Measurements from ENCODE around the gene NECTIN1.

The NECTIN1 gene

DNA sequence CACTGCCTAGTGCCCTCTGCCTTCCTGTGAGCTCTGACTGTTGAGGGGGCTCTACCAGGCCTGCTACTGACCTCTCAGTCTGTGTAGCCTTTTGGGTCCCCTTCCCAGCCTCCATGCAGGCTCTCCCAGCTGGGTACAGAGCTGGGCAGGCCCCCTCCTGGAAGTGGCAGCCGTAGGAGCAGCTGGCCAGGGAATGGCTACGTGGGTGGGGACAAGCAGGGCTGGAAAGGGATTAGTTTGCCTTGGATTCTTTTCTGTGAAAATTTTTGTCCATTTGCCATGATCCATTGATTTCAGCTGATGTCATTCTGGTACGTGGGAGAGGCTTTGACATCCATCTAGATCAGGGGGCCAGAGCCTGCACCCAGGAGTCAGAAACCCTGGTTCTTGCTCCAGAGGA, 23.9 kb upstream of the NECTIN1 start:
- Histone ChIP-seq H3K9ac (ENCODE audit: low read length) (no peak overlapping the region), H3K27me3 (ENCODE audit: control insufficient read depth, insufficient read depth, low read length) (no peaks in the 10 kb centered on the region), H3K36me3 (ENCODE audit: control insufficient read depth, low read depth, low read length) (no peaks in the 10 kb centered on the region), H3K4me3 (ENCODE audit: low read length) (no peak overlapping the region), H3K4me1 (ENCODE audit: control insufficient read depth, low read depth, low read length) (no peaks in the 10 kb centered on the region), H3K9me3 (ENCODE audit: control insufficient read depth, low read depth, low read length) (no peaks in the 10 kb centered on the region), H3K27ac (ENCODE audit: low read length) (no peak overlapping the region)

- H3K4me3 ChIP-seq (ENCODE audit: low read length): no peak overlapping the region
- H3K9ac ChIP-seq (ENCODE audit: low read length): no peak overlapping the region
- no peak overlapping the region for H3K27ac ChIP-seq (ENCODE audit: low read length)
- no peaks in the 10 kb centered on the region for H3K4me1 ChIP-seq (ENCODE audit: control insufficient read depth, low read depth, low read length)
- no peaks in the 10 kb centered on the region for H3K9me3 ChIP-seq (ENCODE audit: control insufficient read depth, low read depth, low read length)
- H3K27me3 ChIP-seq (ENCODE audit: control insufficient read depth, insufficient read depth, low read length): no peaks in the 10 kb centered on the region
- no peaks in the 10 kb centered on the region for H3K36me3 ChIP-seq (ENCODE audit: control insufficient read depth, low read depth, low read length)
Observed at GRCh38 chr11:119752345-119752871, 23.4 kb upstream of the NECTIN1 start.

DNA sequence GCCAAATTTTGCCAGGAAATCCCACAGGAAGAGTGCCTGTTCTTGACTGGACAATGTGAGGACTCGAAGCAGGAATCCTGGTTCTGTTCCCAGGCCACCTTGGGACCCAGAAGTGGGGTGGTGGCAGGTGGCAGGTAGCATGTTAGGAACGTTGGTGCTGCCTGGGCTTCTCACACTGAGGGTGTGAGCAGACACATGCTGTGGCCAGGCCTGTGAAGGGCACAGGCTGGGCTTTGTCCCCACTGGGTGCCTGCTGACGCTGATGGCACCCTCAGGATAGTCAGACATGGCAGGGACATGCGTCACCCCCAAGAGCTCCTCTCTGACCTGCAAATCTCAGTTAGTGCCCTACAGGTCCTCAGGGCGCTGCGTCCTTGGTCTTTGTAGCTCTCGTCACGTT, 21.1 kb upstream of the NECTIN1 start:
- H3K4me1 ChIP-seq (ENCODE audit: control insufficient read depth, low read depth, low read length): no peaks in the 10 kb centered on the region
- H3K36me3 ChIP-seq (ENCODE audit: control insufficient read depth, low read depth, low read length): no peaks in the 10 kb centered on the region
- H3K4me3 ChIP-seq (ENCODE audit: low read length): no peak overlapping the region
- no peak overlapping the region for H3K27ac ChIP-seq (ENCODE audit: low read length)
- no peaks in the 10 kb centered on the region for H3K27me3 ChIP-seq (ENCODE audit: control insufficient read depth, insufficient read depth, low read length)
- H3K9ac ChIP-seq (ENCODE audit: low read length): no peak overlapping the region
- no peaks in the 10 kb centered on the region for H3K9me3 ChIP-seq (ENCODE audit: control insufficient read depth, low read depth, low read length)

GRCh38 chr11:119749006-119749565, 20.1 kb upstream of the NECTIN1 start:
- Histone ChIP-seq H3K27me3 (ENCODE audit: control insufficient read depth, insufficient read depth, low read length) (no peaks in the 10 kb centered on the region), H3K36me3 (ENCODE audit: control insufficient read depth, low read depth, low read length) (no peaks in the 10 kb centered on the region)

GRCh38 chr11:119747868-119748660, 19.1 kb upstream of the NECTIN1 start:
- Histone ChIP-seq H3K4me1 (ENCODE audit: control insufficient read depth, low read depth, low read length) (peaks cover 3% of the 10 kb centered on the region), H3K9me3 (ENCODE audit: control insufficient read depth, low read depth, low read length) (no peaks in the 10 kb centered on the region), H3K27ac (ENCODE audit: low read length) (no peak overlapping the region), H3K4me3 (ENCODE audit: low read length) (no peak overlapping the region), H3K27me3 (ENCODE audit: control insufficient read depth, insufficient read depth, low read length) (peaks cover 6% of the 10 kb centered on the region), H3K36me3 (ENCODE audit: control insufficient read depth, low read depth, low read length) (no peaks in the 10 kb centered on the region), H3K9ac (ENCODE audit: low read length) (no peak overlapping the region)

More at GRCh38 chr11:119749006-119749565, 20.1 kb upstream of the NECTIN1 start:
- Histone ChIP-seq H3K4me1 (ENCODE audit: control insufficient read depth, low read depth, low read length) (no peaks in the 10 kb centered on the region), H3K4me3 (ENCODE audit: low read length) (no peak overlapping the region), H3K9ac (ENCODE audit: low read length) (no peak overlapping the region), H3K27ac (ENCODE audit: low read length) (no peak overlapping the region), H3K9me3 (ENCODE audit: control insufficient read depth, low read depth, low read length) (no peaks in the 10 kb centered on the region)

DNA sequence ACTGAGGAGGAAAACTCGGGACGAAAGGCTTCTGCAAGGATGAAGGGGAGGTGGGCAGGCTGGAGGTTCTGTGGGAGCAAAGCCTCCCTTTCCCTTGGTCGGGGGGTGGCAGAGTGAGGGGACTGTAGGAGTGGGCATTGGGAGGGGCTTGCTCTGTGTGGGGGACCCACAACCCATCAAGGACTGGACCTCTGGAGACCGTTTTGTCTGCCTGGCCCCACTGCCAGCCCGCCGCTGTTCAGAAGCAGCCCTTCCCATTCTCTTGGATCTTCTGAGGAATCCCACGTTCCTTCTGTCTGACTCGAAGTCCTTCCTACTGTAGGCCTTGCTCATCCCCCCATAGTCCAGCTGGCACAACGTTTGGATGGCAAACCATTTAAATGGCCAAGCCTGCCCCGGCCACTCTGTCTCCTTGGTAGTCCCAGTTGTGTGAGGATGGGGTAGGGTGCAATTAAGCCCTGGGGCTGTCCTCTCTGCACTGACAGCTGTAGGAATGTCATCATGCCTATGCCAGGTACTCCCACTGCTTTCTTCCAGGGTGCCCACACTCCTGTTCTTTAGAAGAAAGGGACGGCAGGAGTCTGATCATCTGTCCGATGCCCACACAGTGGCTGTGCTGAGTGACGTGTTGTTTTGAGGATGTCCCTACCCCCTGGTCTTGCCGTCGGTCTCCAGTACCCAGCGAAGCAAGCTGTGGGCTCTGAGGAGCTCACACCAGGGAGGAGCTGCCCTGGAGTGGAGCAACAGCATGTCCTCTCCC, 17.0 kb upstream of the NECTIN1 start:
- no peak overlapping the region for H3K9ac ChIP-seq (ENCODE audit: low read length)
- H3K27ac ChIP-seq (ENCODE audit: low read length): no peak overlapping the region
- H3K27me3 ChIP-seq (ENCODE audit: control insufficient read depth, insufficient read depth, low read length): peaks cover 17% of the 10 kb centered on the region

DNA sequence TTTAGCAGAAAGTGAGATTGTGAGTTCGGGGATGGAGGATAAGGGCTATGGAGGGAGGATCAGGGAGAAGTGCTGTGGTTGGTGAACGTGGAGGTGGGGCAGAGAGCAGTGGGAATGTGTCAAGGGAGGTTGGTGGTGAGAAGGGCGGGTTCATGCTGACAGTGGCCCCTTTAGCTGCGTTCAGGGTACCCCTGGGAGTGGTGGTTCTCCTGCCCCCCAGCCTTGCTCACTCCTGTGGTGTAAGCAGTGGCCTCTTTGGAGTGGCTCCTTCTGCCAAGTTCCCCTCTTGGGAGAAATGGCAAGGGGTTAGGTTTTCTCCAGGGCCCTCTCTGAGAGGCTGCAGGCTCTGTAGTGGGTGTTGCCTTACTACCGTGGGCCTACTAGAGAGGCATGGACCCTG, 16.1 kb upstream of the NECTIN1 start:
- H3K9ac ChIP-seq (ENCODE audit: low read length): no peak overlapping the region
- no peak overlapping the region for H3K4me3 ChIP-seq (ENCODE audit: low read length)
- H3K27ac ChIP-seq (ENCODE audit: low read length): no peak overlapping the region

More for the DNA sequence above, 17.0 kb upstream of the NECTIN1 start:
- Histone ChIP-seq H3K9me3 (ENCODE audit: control insufficient read depth, low read depth, low read length) (no peaks in the 10 kb centered on the region), H3K36me3 (ENCODE audit: control insufficient read depth, low read depth, low read length) (no peaks in the 10 kb centered on the region), H3K4me1 (ENCODE audit: control insufficient read depth, low read depth, low read length) (peaks cover 7% of the 10 kb centered on the region), H3K4me3 (ENCODE audit: low read length) (no peak overlapping the region)

DNA sequence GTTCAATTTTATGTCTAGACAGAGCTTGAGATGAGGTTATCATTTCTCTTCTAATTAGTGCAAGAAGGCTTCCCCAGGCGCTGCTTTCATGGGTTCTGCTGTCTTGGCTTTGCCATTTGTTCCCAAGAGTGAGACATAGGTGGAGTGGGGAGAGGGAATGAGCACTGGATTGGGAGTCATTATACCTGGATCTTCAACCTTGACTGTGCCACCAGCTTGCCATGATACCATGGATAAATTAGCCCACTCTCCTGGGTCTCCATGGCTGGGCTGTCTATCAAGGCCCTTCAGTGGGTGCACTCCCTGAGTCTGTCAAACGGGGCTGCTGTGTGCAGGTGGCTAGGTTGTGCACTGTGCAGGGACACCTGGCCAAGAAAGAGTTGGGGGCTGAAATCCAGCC, 15.6 kb upstream of the NECTIN1 start:
- no peaks in the 10 kb centered on the region for H3K9me3 ChIP-seq (ENCODE audit: control insufficient read depth, low read depth, low read length)
- no peak overlapping the region for H3K27ac ChIP-seq (ENCODE audit: low read length)
- H3K9ac ChIP-seq (ENCODE audit: low read length): no peak overlapping the region
- peaks cover 17% of the 10 kb centered on the region for H3K27me3 ChIP-seq (ENCODE audit: control insufficient read depth, insufficient read depth, low read length)
- H3K4me3 ChIP-seq (ENCODE audit: low read length): no peak overlapping the region
- peaks cover 7% of the 10 kb centered on the region for H3K4me1 ChIP-seq (ENCODE audit: control insufficient read depth, low read depth, low read length)
- H3K36me3 ChIP-seq (ENCODE audit: control insufficient read depth, low read depth, low read length): no peaks in the 10 kb centered on the region

More for the DNA sequence above, 16.1 kb upstream of the NECTIN1 start:
- H3K9me3 ChIP-seq (ENCODE audit: control insufficient read depth, low read depth, low read length): no peaks in the 10 kb centered on the region
- peaks cover 7% of the 10 kb centered on the region for H3K4me1 ChIP-seq (ENCODE audit: control insufficient read depth, low read depth, low read length)
- H3K27me3 ChIP-seq (ENCODE audit: control insufficient read depth, insufficient read depth, low read length): peaks cover 17% of the 10 kb centered on the region
- no peaks in the 10 kb centered on the region for H3K36me3 ChIP-seq (ENCODE audit: control insufficient read depth, low read depth, low read length)

DNA sequence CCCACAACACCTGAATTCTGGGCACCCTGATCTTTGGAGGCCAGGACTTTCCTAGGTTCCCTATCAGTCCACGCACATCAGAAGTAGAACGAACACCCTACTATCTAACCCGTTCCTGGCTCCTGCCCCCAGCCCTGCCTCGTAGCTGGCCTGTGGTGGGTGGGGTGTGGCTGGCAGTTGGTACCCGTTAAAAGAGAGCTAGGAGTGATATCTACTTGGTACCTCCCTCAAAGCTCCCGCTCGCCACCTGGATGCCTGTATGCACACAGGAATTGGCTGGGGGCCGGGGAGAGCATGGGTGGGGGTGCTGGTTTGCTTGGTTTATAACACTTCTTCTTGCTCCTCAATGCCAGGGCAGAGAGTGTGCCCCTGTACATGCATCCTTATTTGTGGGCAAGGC, 14.0 kb upstream of the NECTIN1 start:
- H3K9ac ChIP-seq (ENCODE audit: low read length): no peak overlapping the region
- H3K27me3 ChIP-seq (ENCODE audit: control insufficient read depth, insufficient read depth, low read length): peaks cover 17% of the 10 kb centered on the region
- peaks cover 7% of the 10 kb centered on the region for H3K4me1 ChIP-seq (ENCODE audit: control insufficient read depth, low read depth, low read length)
- no peaks in the 10 kb centered on the region for H3K36me3 ChIP-seq (ENCODE audit: control insufficient read depth, low read depth, low read length)
- H3K9me3 ChIP-seq (ENCODE audit: control insufficient read depth, low read depth, low read length): no peaks in the 10 kb centered on the region
- peak overlapping the region; percentile 57 for H3K4me3 ChIP-seq (ENCODE audit: low read length)
- no peak overlapping the region for H3K27ac ChIP-seq (ENCODE audit: low read length)

DNA sequence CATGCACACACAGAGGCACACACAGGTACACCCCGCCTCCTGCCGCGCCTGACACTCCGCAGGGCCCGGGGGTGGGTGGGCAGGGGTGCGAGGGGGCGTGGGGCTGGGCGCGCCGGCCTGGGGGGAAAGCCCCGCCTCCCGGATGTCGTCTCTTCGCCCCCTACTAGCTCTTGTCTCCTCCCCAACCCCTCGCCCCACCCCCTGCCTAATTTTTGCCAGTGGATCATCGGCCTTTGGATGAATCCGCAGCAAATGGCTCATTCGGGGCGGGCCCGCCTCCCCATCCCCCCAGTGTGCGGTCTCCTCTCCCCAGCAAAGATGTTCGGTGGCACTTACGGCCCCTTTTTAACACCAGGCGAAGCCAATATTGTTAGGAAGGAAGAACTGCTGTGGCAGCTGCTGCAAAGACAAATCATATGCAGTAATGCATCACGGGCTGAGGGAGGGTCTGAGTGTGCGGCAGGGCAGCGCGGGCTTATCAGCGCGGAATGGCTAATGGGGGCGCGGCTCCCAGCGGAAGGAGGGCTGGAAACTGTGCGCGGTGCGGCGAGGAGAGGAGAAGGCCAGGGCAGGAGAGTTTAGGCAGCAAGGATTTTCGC, 13.4 kb upstream of the NECTIN1 start:
- Histone ChIP-seq H3K4me3 (ENCODE audit: low read length) (peak overlapping the region; percentile 57), H3K27ac (ENCODE audit: low read length) (no peak overlapping the region), H3K27me3 (ENCODE audit: control insufficient read depth, insufficient read depth, low read length) (peaks cover 17% of the 10 kb centered on the region), H3K9me3 (ENCODE audit: control insufficient read depth, low read depth, low read length) (no peaks in the 10 kb centered on the region), H3K4me1 (ENCODE audit: control insufficient read depth, low read depth, low read length) (peaks cover 7% of the 10 kb centered on the region), H3K36me3 (ENCODE audit: control insufficient read depth, low read depth, low read length) (no peaks in the 10 kb centered on the region), H3K9ac (ENCODE audit: low read length) (no peak overlapping the region)
